Transverse colon (tissue), 4 donors: Measurements from ENCODE around the gene RPS10. TPM values are rescaled to one million over a fixed set of nuclear protein-coding genes. Genes with fewer than 3 reads are reported as not detected.
"Not testable (repeated sequence)": the region's sequence is repeated elsewhere in the genome, so short reads cannot be mapped to it uniquely, and the experiment has no call there.

ENCODE experiments used
- DNase-seq: peaks from one replicate; pipeline ENCODE4 v3.0.0-alpha.2; 2019
- H3K27ac ChIP-seq, 4 donors: fragments of 200-600 bp; sonication (generic); 2 replicates each; pipeline ENCODE4 v1.5.1; 2016 to 2018; ENCODE audit warnings: inconsistent platforms in 4 of 4
- H3K27me3 ChIP-seq: fragments of 200-600 bp; sonication (generic); 2 replicates; pipeline ENCODE4 v1.5.1; 2017; ENCODE audit warnings: inconsistent platforms
- H3K36me3 ChIP-seq, 4 donors: fragments of 200-600 bp; sonication (generic); 2 replicates each; pipeline ENCODE4 v1.5.1; 2017 to 2019; ENCODE audit warnings: inconsistent platforms in 4 of 4
- H3K4me1 ChIP-seq, 4 donors: fragments of 200-600 bp; sonication (generic); 2 replicates each; pipeline ENCODE4 v1.5.1; 2017 to 2020; ENCODE audit warnings: inconsistent platforms in 4 of 4
- H3K4me3 ChIP-seq, 4 donors: fragments of 200-600 bp; sonication (generic); 1 replicate in 1 of 4; 2 replicates in 3 of 4; pipeline versions ENCODE4 v1.5.1 to v1.6.1; 2017 to 2019; ENCODE audit warnings: inconsistent platforms in 4 of 4
- H3K9me3 ChIP-seq, 2 donors: fragments of 200-600 bp; sonication (generic); 2 replicates each; pipeline ENCODE4 v1.5.1; 2017 to 2019; ENCODE audit warnings: inconsistent platforms in 2 of 2
- CTCF ChIP-seq, 5 experiments: fragments of 200-600 bp in 3 of 5; fragments of 450-650 bp in 2 of 5; sonication (generic) in 3 of 5; IDR thresholded peaks; 1 replicate in 2 of 5; 2 replicates in 3 of 5; pipeline ENCODE4 v1.5.1; 2016 to 2017; ENCODE audit warnings: antibody characterized with exemption in 5 of 5, inconsistent platforms in 3 of 5, mild to moderate bottlenecking in 2 of 5, moderate library complexity in 1 of 5
- EP300 ChIP-seq: sonication (generic); formaldehyde crosslinking; IDR thresholded peaks from one replicate; pipeline ENCODE4 v1.6.1; 2017; ENCODE audit warnings: antibody characterized with exemption, low read depth
- POLR2A ChIP-seq: fragments of 450-650 bp; IDR thresholded peaks from one replicate; pipeline ENCODE4 v1.6.1; 2016; ENCODE audit warnings: antibody characterized with exemption, mild to moderate bottlenecking, moderate library complexity
- POLR2AphosphoS5 ChIP-seq, 3 donors: sonication (generic); formaldehyde crosslinking; IDR thresholded peaks; one replicate each; pipeline ENCODE4 v1.6.1; 2016; ENCODE audit warnings: antibody characterized with exemption in 3 of 3
- WGBS, 2 donors: methylation state at CpG; one replicate each; pipeline ENCODE4 v1.1.5; 2018; ENCODE audit warnings: low coverage in 1 of 2; 5-methylcytosine and 5-hydroxymethylcytosine counted together
- in situ Hi-C, 4 donors: fragments of 200-750 bp; cut with MboI; loops; one replicate each; pipeline versions ENCODE4 v1.15.0 to v1.15.1; 2017; ENCODE audit warnings: low sequenced_read_pairs in 3 of 4, low pct_ligation_motif_present in 1 of 4, low pct_unique_long_range_greater_than_20kb in 1 of 4
- intact Hi-C: fragments of 100-400 bp; cut with DNase I; formaldehyde crosslinking; loops from one replicate; pipeline ENCODE4 v1.15.1; 2023; ENCODE audit warnings: low total_unique reads
- total RNA-seq, 4 donors: library from RNA; depleted of rRNA; stranded (reverse); fragments of >200 nt; gene quantifications; one replicate each; pipeline ENCODE4 v1.1.0, GENCODE V29; 2016

The RPS10 gene
- total RNA-seq, 4 donors from 2014 or later, result 892 to 1,969 (median 1,491) TPM

- Histone ChIP-seq H3K4me3 (no peak overlapping the region), H3K9me3 (no peaks in the 10 kb centered on the region), H3K27me3 (no peaks in the 10 kb centered on the region), H3K36me3 (peaks cover 0 to 11% (median 2%) of the 10 kb centered on the region in 4 donors), H3K4me1 (peaks cover 0 to 13% (median 8%) of the 10 kb centered on the region in 4 donors), H3K27ac (no peak overlapping the region)
- in situ Hi-C loops, result loop anchor here in 3 of 4 donors (10.0 to 25.0 kb wide), 4 partner anchors 168 to 248 kb away; partner anchors contain the start of gene SMIM29 (in 1 of the 3)
- no peak for DNase-seq
- intact Hi-C loops, result loop anchor here (10.0 kb wide), 2 partner anchors 168 to 218 kb away; partner anchors contain the start of gene SMIM29
- TF ChIP-seq EP300 (no peak), CTCF (IDR thresholded peaks at IDR 0.05) (no peak), POLR2AphosphoS5 (IDR thresholded peaks at IDR 0.05) (no peak), POLR2A (no peak)
- 94 to 100% methylated on average over 4 to 5 of the region's 5 CpGs for WGBS, 2 donors
These were observed 13.1 kb downstream of the RPS10 start for GRCh38 chr6:34412643-34413214.

GRCh38 chr6:34412016-34412415, 13.9 kb downstream of the RPS10 start:
- Histone ChIP-seq H3K4me3 (no peak overlapping the region), H3K4me1 (peaks cover 0 to 13% (median 8%) of the 10 kb centered on the region in 4 donors), H3K9me3 (no peaks in the 10 kb centered on the region), H3K27ac (no peak overlapping the region), H3K27me3 (no peaks in the 10 kb centered on the region), H3K36me3 (peaks cover 0 to 3% (median 0%) of the 10 kb centered on the region in 4 donors)
- intact Hi-C loops, result loop anchor here (10.0 kb wide), 2 partner anchors 167 to 217 kb away; partner anchors contain the start of gene SMIM29
- TF ChIP-seq EP300 (no peak), POLR2A (no peak), CTCF (IDR thresholded peaks at IDR 0.05) (no peak), POLR2AphosphoS5 (IDR thresholded peaks at IDR 0.05) (no peak)
- DNase-seq, result no peak
- in situ Hi-C loops, result loop anchor here in 3 of 4 donors (10.0 to 25.0 kb wide), 4 partner anchors 167 to 247 kb away; partner anchors contain the start of gene SMIM29 (in 1 of the 3)
- 75 to 76% methylated on average over 3 to 5 of the region's 5 CpGs for WGBS, 2 donors

GRCh38 chr6:34407915-34408314, 18.0 kb downstream of the RPS10 start:
- in situ Hi-C loops, result loop anchor here in 2 of 4 donors (10.0 to 25.0 kb wide), 2 partner anchors 153 to 196 kb away; no protein-coding TSS in a partner anchor
- H3K27me3 ChIP-seq, H3K4me1 ChIP-seq: not testable (repeated sequence)

GRCh38 chr6:34396518-34396917, 29.4 kb downstream of the RPS10 start:
- H3K27me3 ChIP-seq, result no peaks in the 10 kb centered on the region
- WGBS, 2 donors, result 100% methylated on average over 6 of the region's 6 CpGs; no CpG with 5 or more reads in 1 of the 2 donors
- in situ Hi-C loops (loop anchor here in 1 of 4 donors (25.0 kb wide), 1 partner anchor 134 kb away; no protein-coding TSS in a partner anchor), intact Hi-C loops (no loop called here)
- no peaks in the 10 kb centered on the region for H3K36me3 ChIP-seq
- TF ChIP-seq POLR2AphosphoS5 (IDR thresholded peaks at IDR 0.05), result no peak
- TF ChIP-seq EP300, result no peak
- TF ChIP-seq POLR2A, result no peak
- no peak for TF ChIP-seq CTCF (IDR thresholded peaks at IDR 0.05)
- H3K4me3 ChIP-seq, result no peak overlapping the region
- peaks cover 0 to 13% (median 10%) of the 10 kb centered on the region in 4 donors for H3K4me1 ChIP-seq
- H3K27ac ChIP-seq, result no peak overlapping the region
- no peak for DNase-seq
- H3K9me3 ChIP-seq, result peaks cover 0 to 4% of the 10 kb centered on the region in 2 donors

More at GRCh38 chr6:34407915-34408314, 18.0 kb downstream of the RPS10 start:
- H3K27ac ChIP-seq, DNase-seq, H3K4me3 ChIP-seq, intact Hi-C loops, H3K9me3 ChIP-seq, H3K36me3 ChIP-seq: not testable (repeated sequence)
- whole genome bisulfite sequencing, 2 donors, result 89 to 100% methylated on average over 1 of the region's 1 CpG
